Measurements from ENCODE around the gene NFYC.

The NFYC gene

DNA sequence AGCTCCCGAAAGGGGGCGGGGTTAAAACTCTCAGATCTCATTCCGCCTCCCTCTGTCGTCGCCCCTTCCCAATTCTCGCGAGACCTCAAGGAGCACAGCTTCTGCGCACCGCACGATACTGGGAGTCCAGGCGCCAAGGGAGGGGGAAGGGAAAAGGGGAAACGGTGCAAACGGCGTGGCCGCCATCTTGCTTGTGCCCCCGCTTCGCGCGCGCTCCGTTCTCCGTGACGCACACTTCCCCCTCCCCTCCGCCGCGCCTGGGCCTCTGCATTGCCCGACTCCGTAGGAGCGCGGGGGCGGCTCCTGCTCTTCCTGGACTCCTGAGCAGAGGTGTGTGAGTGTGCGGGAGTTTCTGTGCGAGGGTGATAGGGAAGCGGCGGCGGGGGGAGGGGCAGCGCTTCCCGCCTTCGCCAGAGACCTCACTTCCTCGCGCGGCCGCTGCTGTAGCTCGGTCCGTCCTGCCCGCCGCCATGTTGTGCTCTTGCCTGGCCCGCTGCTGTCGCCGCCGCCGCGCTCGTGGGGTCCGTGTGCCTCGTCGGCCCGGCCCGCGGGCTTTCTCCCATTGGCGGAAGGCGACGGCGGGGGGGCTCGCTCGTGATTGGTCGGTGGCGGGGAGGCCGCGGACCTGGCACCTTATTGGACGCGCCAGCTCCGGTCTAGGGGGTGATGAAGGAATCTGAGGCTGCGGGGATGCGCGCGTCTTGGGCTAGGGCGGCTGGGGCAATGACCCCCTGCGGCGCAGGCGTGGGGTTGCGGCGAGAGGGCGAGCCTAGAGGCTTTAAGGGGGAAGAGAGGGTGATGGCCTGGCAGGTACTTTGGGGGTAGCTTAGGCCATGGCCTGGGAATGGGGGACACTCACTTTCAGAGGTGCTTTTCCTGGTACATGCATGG is at the start of gene NFYC:
TSS of gene NFYC (plus strand) at position 167 of the 891 bp plus-strand sequence. CDS start 47,140 bp downstream, outside the sequence.
- peak; percentile 94 for DNase-seq (ENCODE audit: low spot score)
- FAIRE-seq, result peak; percentile 76

GRCh38 chr1:40645118-40645680 is 46.3 kb upstream of the NFYC start:
- DNase-seq (ENCODE audit: low spot score) (no peak), FAIRE-seq (no peak)

GRCh38 chr1:40646315-40646714 is 45.2 kb upstream of the NFYC start:
- FAIRE-seq, result no peak
- no peak for DNase-seq (ENCODE audit: low spot score)

- DNase-seq (ENCODE audit: low spot score) (no peak), FAIRE-seq (no peak)
These were observed 43.3 kb upstream of the NFYC start for GRCh38 chr1:40648200-40648599.

DNA sequence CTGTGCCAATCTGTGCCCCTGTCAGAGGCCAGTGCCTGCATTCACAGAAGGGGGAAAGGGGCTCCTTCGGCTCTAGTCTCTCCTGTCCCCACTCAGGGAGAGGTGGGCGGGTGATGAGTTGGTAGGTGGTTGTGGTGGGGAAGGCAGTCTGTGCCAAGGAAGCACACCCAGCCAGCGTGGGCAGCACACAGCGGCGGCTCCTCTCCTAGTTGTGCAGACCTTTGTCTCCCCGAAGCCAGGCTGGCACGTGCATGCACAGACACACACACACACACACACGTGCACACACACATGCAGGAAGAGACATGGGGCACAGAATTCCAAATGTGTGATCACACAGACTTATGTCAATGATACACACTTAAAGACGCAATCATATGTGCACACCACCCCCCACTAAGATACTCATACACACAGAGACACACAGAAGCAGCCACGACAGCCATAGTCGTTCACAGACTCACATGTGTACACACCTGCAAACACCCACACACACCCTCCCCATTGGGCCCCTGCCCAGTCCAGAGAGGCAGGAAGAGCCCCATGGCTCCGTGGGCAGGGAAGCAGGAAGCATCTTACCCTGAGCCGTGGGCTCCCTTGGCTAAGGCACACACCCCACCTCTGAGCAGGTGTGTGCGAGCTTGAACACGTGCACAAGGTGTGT is 42.4 kb upstream of the NFYC start:
- DNase-seq (ENCODE audit: low spot score), result no peak
- FAIRE-seq, result no peak

- FAIRE-seq, result no peak
- no peak for DNase-seq (ENCODE audit: low spot score)
These were observed 41.9 kb upstream of the NFYC start for GRCh38 chr1:40649592-40649930.

DNA sequence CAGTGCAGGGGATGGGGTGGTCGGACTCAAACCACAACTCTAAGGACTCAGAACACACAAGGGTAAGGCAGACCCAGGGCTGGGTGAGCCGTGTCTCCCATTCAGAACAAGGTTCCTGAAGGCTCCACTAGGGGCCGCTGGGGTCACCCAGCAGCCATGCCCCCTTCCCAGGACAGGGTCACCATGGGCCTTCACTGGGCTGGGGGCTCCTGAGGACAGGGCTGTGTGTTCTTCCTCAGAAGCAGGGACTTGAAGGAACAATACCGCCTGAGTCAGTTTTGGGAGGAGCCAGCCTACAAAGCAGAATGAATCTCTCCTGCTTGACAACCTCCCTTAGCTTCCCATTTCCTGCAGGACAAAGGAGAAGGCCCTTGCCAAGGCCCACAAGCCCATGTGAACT is 41.4 kb upstream of the NFYC start:
- DNase-seq (ENCODE audit: low spot score) (no peak), FAIRE-seq (no peak)

- FAIRE-seq (no peak), DNase-seq (ENCODE audit: low spot score) (no peak)
These were observed 40.2 kb upstream of the NFYC start for GRCh38 chr1:40651138-40651857.

DNA sequence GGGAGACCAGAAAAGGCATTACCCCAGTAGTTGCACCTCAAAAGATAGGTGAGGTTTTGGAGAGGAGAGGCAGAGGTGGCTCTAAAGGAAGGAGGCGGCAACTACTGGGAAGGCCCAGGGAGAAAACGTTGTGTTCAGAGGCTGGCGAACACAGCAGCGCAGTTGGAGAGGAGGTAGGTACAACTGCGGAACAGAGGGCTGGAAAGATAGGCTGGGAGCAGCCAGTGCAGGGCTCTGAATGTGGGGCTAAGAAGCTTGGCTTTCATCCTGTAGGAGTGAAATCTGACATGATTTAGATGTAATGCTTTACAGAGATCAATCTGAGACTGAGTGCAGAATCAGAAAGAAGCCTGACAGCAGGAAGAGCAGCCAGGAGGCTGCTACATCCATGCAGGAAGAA is 39.0 kb upstream of the NFYC start:
- FAIRE-seq (no peak), DNase-seq (ENCODE audit: low spot score) (no peak)

- DNase-seq (ENCODE audit: low spot score), result no peak
- FAIRE-seq, result no peak
These were observed 38.5 kb upstream of the NFYC start for GRCh38 chr1:40652979-40653378.

- DNase-seq (ENCODE audit: low spot score) (no peak), FAIRE-seq (no peak)
These were observed 37.5 kb upstream of the NFYC start for GRCh38 chr1:40653851-40654537.

DNA sequence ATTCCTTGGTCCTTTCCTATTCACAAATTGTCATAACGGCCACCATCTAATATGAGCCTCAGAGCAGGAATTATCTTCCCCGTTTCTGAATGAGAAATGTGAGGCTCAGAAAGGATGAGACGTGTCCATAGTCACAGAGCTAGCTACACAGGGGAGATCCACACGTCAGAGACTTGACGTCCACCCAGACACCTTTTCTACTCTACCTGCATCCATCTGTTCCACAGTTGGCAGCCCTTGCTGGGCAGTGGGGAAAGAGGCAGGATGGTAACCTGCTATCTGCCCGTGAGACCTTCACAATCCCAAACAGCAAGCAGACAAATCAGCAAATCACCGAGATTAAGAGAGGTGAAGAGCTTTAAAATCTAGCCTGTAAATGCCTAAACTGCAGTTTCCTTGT is 34.5 kb upstream of the NFYC start:
- FAIRE-seq, result no peak

DNA sequence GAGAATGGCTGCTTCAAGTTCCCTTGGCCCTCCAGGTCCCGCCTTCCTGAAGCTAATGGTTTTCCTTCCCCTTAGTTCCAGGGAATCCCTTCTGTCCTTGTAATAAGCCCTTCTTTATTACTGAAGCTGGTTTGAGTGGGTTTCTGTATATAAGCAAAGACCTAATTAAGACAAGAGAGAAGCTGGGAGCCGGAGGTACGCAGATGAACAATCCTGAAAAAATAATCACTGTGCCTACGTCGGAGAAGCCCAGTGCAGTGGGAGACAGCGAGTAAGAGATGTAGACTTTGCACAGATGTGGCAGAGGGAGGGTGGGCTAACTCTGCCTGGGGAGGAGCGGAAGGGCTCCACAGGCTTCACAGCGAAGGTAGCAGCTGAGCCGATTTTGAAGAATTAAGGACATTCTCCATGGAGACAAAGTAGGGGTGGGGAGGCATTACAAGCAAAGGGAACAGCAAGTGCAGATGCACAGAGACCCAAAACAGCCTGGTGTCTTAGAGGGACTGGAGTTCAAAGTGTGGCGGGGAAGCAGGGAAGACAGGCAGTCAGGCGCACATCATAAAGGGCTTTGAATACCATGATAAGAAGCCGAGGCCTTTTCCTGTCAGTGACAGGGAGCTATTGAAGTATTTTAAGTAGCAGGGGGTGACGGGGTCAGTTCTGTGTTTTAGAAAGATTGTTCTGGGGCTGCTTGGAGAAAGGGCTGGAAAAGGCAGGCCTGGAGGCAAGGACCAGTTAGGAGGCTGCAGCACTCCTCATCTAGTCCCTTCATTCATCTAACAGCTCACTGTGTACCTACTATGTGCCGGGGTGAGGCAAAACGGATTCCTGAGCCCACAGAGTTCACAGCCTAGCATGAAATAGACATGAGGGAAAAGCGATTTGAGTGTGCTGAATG is 32.5 kb upstream of the NFYC start:
- no peak for DNase-seq (ENCODE audit: low spot score)
- FAIRE-seq, result no peak

More for the DNA sequence above, 34.5 kb upstream of the NFYC start:
- no peak for DNase-seq (ENCODE audit: low spot score)

DNA sequence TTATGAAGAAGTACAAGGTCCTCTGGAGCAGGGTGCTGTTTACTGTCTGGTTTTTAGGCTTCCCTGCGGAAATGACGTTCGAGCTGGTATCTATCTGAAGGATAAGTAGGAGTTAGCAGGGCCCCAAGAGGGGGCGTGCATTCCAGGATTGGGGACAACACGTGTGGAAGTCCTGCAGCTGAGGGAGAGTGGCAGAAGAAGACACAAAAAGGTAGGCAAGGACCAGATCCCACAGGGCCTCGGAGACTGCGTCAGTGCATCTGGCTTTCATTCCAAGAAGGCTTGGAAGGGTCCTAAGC is 31.9 kb upstream of the NFYC start:
- FAIRE-seq (no peak), DNase-seq (ENCODE audit: low spot score) (no peak)

- no peak for FAIRE-seq
- DNase-seq (ENCODE audit: low spot score), result no peak
These were observed 29.8 kb upstream of the NFYC start for GRCh38 chr1:40661678-40662077.

DNA sequence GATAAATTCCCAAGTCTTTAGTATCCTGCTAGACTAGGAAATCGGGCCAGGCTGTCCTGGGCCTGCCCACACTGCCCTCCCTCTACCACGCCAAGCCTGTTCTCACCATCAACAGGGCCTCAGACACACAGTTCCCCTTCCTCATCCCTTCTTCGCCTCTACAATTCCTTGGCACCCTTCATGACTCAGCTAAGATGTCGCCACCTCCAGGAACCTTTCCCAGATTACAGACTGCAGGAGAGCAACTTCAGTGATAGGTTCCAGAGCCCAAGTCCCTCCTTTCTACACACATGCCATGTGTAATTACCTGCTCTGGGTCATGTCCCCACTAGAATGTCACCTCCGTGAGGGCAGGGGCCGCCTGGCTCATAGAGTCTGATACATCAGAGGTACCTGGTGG is 29.4 kb upstream of the NFYC start:
- DNase-seq (ENCODE audit: low spot score), result no peak
- no peak for FAIRE-seq

GRCh38 chr1:40662864-40663263 is 28.6 kb upstream of the NFYC start:
- no peak for DNase-seq (ENCODE audit: low spot score)
- FAIRE-seq, result no peak

GRCh38 chr1:40663324-40664166 is 28.0 kb upstream of the NFYC start:
- FAIRE-seq, result no peak
- no peak for DNase-seq (ENCODE audit: low spot score)

DNA sequence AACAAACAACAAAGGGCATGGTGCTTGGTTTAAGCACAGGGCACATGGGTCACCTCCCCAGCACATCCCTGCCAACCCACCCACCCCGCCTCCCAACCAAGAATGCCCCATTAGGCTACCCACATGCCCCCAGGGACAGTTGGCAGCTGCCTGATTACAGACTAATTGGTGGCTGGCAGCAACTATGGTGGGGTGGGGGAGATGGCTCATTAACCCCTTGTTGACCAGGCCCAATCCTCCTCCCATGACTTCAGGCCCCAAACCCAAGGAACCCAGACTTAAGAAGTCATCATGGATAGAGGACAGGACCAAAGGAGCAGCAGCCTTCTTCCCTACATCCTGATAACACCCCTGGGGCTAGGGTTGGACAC is 27.4 kb upstream of the NFYC start:
- no peak for FAIRE-seq

DNA sequence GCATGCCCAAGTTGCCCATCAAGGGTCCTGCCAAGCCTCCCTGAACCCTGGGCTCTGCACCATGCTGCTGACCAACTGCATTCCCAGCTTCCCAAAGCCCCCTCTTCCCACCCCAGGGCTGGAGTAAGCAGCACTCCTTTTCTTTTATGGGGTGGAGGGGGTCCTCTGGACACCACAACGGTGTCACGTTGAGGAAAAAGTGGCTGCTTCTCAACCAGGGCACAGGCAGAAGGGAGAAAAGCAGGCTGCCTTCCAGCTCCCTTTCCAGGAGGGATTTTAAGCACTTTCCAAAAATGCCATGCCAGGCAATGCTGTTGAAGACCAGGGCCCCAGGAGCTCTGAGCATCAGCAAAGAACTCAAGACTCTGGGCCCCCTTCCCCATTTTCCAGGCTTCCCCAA is 26.7 kb upstream of the NFYC start:
- FAIRE-seq, result no peak
- DNase-seq (ENCODE audit: low spot score), result no peak

More for the DNA sequence above, 27.4 kb upstream of the NFYC start:
- DNase-seq (ENCODE audit: low spot score), result no peak

Measured in RCC 7860 (cell line).